Smooth muscle cell (in vitro differentiated cells): ENCODE data around the gene ATF3. TPM values are rescaled to one million over a fixed set of nuclear protein-coding genes. Genes with fewer than 3 reads are reported as not detected.

Source experiments
- DNase-seq: peaks from one replicate; lab custom pipeline; 2025; ENCODE audit not compliant: unreplicated experiment; lab: John Stamatoyannopoulos, UW
- H2AFZ ChIP-seq: fragments of 200-600 bp; sonication (generic); 2 replicates; pipeline ENCODE4 v1.6.0; 2016; ENCODE audit warnings: antibody characterized with exemption, low read depth, mild to moderate bottlenecking
- H3F3A ChIP-seq: fragments of 200-600 bp; sonication (generic); 2 replicates; pipeline ENCODE4 v1.6.0; 2017; ENCODE audit warnings: antibody characterized with exemption, low read depth
- H3K27ac ChIP-seq: fragments of 200-600 bp; sonication (generic); 2 replicates; pipeline ENCODE4 v1.5.1; 2016; ENCODE audit warnings: low read depth, mild to moderate bottlenecking
- H3K27me3 ChIP-seq: fragments of 200-600 bp; sonication (generic); 2 replicates; pipeline ENCODE4 v1.6.1; 2016; ENCODE audit warnings: low read depth, mild to moderate bottlenecking
- H3K36me3 ChIP-seq: fragments of 200-600 bp; sonication (generic); 2 replicates; pipeline ENCODE4 v1.5.1; 2016; ENCODE audit warnings: low read depth
- H3K4me1 ChIP-seq: fragments of 200-600 bp; sonication (generic); 2 replicates; pipeline ENCODE4 v1.5.1; 2016; ENCODE audit warnings: low read depth
- H3K4me2 ChIP-seq: fragments of 200-600 bp; sonication (generic); 2 replicates; pipeline ENCODE4 v1.6.0; 2016; ENCODE audit warnings: mild to moderate bottlenecking
- H3K4me3 ChIP-seq: fragments of 200-600 bp; sonication (generic); 2 replicates; pipeline ENCODE4 v1.5.1; 2016; ENCODE audit warnings: mild to moderate bottlenecking
- H3K79me2 ChIP-seq: fragments of 200-600 bp; sonication (generic); 2 replicates; pipeline ENCODE4 v1.6.0; 2016; ENCODE audit warnings: low read depth, mild to moderate bottlenecking
- H3K9ac ChIP-seq: fragments of 200-600 bp; sonication (generic); 2 replicates; pipeline ENCODE4 v1.6.0; 2016; ENCODE audit warnings: low read depth
- H3K9me3 ChIP-seq: fragments of 200-600 bp; sonication (generic); replicated peaks from 2 replicates; pipeline ENCODE4 v1.5.1; 2016; ENCODE audit warnings: low read depth
- H4K20me1 ChIP-seq: fragments of 200-600 bp; sonication (generic); 2 replicates; pipeline ENCODE4 v1.6.0; 2016; ENCODE audit warnings: low read depth
- CTCF ChIP-seq: fragments of 200-600 bp; sonication (generic); IDR thresholded peaks from 2 replicates; pipeline ENCODE4 v1.5.1; 2017; ENCODE audit warnings: borderline replicate concordance, mild to moderate bottlenecking, antibody characterized with exemption; ENCODE audit not compliant: insufficient read depth, poor library complexity, severe bottlenecking
- WGBS: methylation state at CpG from one replicate; pipeline ENCODE4 v1.1.7; 2016; ENCODE audit warnings: low lambda C conversion rate; 5-methylcytosine and 5-hydroxymethylcytosine counted together
- polyA plus RNA-seq: library from polyadenylated mRNA; unstranded; fragments of >200 nt; fragmentation: Nextera tagmentation; extraction: Ambion mirVana; gene quantifications from 2 replicates; pipeline ENCODE4 v1.2.1, GENCODE V29; 2016
- total RNA-seq: library from RNA; depleted of rRNA; stranded (reverse); fragments of >200 nt; gene quantifications from 2 replicates; pipeline ENCODE4 v1.2.3, GENCODE V29; 2014

Gene ATF3
- total and polyA plus RNA-seq, 2 experiments from 2014 or later: 152 to 231 TPM

GRCh38 chr1:212610575-212610967 lies 2.0 kb downstream of the ATF3 start:
- peaks cover 39% of the 10 kb centered on the region for H3F3A ChIP-seq
- H3K4me3 ChIP-seq: peak overlapping the region; percentile 97
- peak overlapping the region; percentile 97 for H3K4me2 ChIP-seq

GRCh38 chr1:212611000-212611948 lies 2.7 kb downstream of the ATF3 start:
- TF ChIP-seq CTCF: no peak
- H3K4me2 ChIP-seq: peak overlapping the region; percentile 97
- peaks cover 76% of the 10 kb centered on the region for H4K20me1 ChIP-seq
- H3K4me1 ChIP-seq: peaks cover 20% of the 10 kb centered on the region
- peaks cover 42% of the 10 kb centered on the region for H3K79me2 ChIP-seq
- H3F3A ChIP-seq: peaks cover 38% of the 10 kb centered on the region
- no peaks in the 10 kb centered on the region for H3K9me3 ChIP-seq
- no peak for DNase-seq
- no peaks in the 10 kb centered on the region for H3K27me3 ChIP-seq
- no peak overlapping the region for H2AFZ ChIP-seq
- H3K27ac ChIP-seq: peak overlapping the region; percentile 96
- peak overlapping the region; percentile 100 for H3K9ac ChIP-seq
- WGBS: 33% methylated on average over 2 of the region's 2 CpGs
- peak overlapping the region; percentile 97 for H3K4me3 ChIP-seq
- H3K36me3 ChIP-seq: no peaks in the 10 kb centered on the region

More at GRCh38 chr1:212610575-212610967, 2.0 kb downstream of the ATF3 start:
- Histone ChIP-seq H2AFZ (no peak overlapping the region), H3K36me3 (no peaks in the 10 kb centered on the region), H3K27me3 (no peaks in the 10 kb centered on the region), H3K79me2 (peaks cover 42% of the 10 kb centered on the region), H3K4me1 (peaks cover 27% of the 10 kb centered on the region), H3K27ac (peak overlapping the region; percentile 96), H4K20me1 (peaks cover 69% of the 10 kb centered on the region), H3K9ac (peak overlapping the region; percentile 100), H3K9me3 (no peaks in the 10 kb centered on the region)
- WGBS: 51% methylated on average over 5 of the region's 5 CpGs
- no peak for TF ChIP-seq CTCF
- DNase-seq: no peak

GRCh38 chr1:212612041-212612961 lies 3.7 kb downstream of the ATF3 start:
- no peak for TF ChIP-seq CTCF
- Histone ChIP-seq H3K36me3 (peaks cover 2% of the 10 kb centered on the region), H3K4me2 (peak overlapping the region; percentile 97), H3K9me3 (no peaks in the 10 kb centered on the region), H3K9ac (peak overlapping the region; percentile 100), H3F3A (peaks cover 35% of the 10 kb centered on the region), H3K4me1 (peaks cover 10% of the 10 kb centered on the region), H3K79me2 (peaks cover 42% of the 10 kb centered on the region), H3K4me3 (peak overlapping the region; percentile 97), H3K27me3 (no peaks in the 10 kb centered on the region), H2AFZ (no peak overlapping the region), H4K20me1 (peaks cover 86% of the 10 kb centered on the region), H3K27ac (peak overlapping the region; percentile 96)
- DNase-seq: no peak
- 12% methylated on average over 8 of the region's 8 CpGs for WGBS
